Measurements from ENCODE around the gene CRTC2. TPM values are rescaled to one million over a fixed set of nuclear protein-coding genes. Genes with fewer than 3 reads are reported as not detected.

CRTC2 gene
- polyA plus RNA-seq, 1 donor: 48.2 TPM

Other genes with a start within 250 kb of the CRTC2 start
- 142 TPM for gene INTS3, start 230.6 kb downstream of the CRTC2 start, polyA plus RNA-seq (ENCODE audit: insufficient read length)
- gene SLC27A3, start 183.2 kb downstream of the CRTC2 start, polyA plus RNA-seq (ENCODE audit: insufficient read length): 40.7 TPM
- gene GATAD2B, start 35.6 kb downstream of the CRTC2 start, polyA plus RNA-seq (ENCODE audit: insufficient read length): 34.8 TPM
- 44.3 TPM for gene DENND4B, start 11.9 kb downstream of the CRTC2 start, polyA plus RNA-seq (ENCODE audit: insufficient read length)
- 66.4 TPM for gene SLC39A1, start 4.9 kb upstream of the CRTC2 start, polyA plus RNA-seq (ENCODE audit: insufficient read length)
- 36.1 TPM for gene CREB3L4, start 9.3 kb upstream of the CRTC2 start, polyA plus RNA-seq (ENCODE audit: insufficient read length)
- gene JTB, start 19.1 kb upstream of the CRTC2 start, polyA plus RNA-seq (ENCODE audit: insufficient read length): 89.6 TPM
- gene RAB13, start 27.7 kb upstream of the CRTC2 start, polyA plus RNA-seq (ENCODE audit: insufficient read length): 151 TPM
- gene RPS27, start 32.1 kb upstream of the CRTC2 start, polyA plus RNA-seq (ENCODE audit: insufficient read length): 2,566 TPM
- gene NUP210L, start 196.5 kb upstream of the CRTC2 start, polyA plus RNA-seq (ENCODE audit: insufficient read length): 0.17 TPM
- gene TPM3, start 233.5 kb upstream of the CRTC2 start, polyA plus RNA-seq (ENCODE audit: insufficient read length): 272 TPM
- gene CFAP141, start 247.7 kb upstream of the CRTC2 start, polyA plus RNA-seq (ENCODE audit: insufficient read length): not detected